ENCODE data around the gene MISP.
A peak's percentile ranks its signal among the peaks of the same experiment; 100 is the strongest.

The MISP gene

DNA sequence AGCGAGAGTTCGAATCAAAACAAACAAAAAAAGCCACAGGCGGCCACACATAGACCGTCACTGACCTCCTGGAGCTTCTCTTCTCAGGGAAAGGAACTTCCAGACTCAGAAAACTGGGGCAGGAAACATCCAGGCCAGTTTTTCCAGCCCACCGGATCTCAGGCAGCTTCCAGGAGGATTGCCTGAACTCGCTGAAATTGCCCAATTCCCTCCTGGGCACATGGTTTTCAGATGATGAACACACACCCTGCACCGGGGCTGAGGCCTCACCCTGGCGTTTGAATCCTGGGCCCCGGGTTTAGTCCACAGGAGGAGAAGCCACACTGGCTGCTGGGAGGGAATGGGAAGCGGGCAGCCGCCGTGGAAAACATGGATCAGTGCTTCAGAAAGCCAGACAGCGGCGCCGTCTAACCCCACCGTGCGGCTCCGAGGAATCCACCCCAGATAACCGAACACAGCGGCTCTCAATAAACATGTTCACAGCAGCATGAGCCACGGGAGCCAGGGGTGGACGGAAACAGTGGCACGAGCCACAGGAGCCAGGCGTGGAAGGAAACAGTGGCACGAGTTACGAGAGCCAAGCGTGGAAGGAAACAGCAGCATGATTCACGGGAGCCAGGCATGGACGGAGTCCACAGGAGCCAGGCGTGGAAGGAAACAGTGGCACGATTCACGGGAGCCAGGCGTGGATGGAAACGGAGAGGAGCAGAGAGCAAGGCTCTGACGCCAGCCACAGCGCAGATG is 28.2 kb downstream of the MISP start:
- DNase-seq = no peak

GRCh38 chr19:780935-781334 is 30.0 kb downstream of the MISP start:
- no peak for DNase-seq

- DNase-seq = no peak
Measured at GRCh38 chr19:781800-782184, 30.9 kb downstream of the MISP start.

DNA sequence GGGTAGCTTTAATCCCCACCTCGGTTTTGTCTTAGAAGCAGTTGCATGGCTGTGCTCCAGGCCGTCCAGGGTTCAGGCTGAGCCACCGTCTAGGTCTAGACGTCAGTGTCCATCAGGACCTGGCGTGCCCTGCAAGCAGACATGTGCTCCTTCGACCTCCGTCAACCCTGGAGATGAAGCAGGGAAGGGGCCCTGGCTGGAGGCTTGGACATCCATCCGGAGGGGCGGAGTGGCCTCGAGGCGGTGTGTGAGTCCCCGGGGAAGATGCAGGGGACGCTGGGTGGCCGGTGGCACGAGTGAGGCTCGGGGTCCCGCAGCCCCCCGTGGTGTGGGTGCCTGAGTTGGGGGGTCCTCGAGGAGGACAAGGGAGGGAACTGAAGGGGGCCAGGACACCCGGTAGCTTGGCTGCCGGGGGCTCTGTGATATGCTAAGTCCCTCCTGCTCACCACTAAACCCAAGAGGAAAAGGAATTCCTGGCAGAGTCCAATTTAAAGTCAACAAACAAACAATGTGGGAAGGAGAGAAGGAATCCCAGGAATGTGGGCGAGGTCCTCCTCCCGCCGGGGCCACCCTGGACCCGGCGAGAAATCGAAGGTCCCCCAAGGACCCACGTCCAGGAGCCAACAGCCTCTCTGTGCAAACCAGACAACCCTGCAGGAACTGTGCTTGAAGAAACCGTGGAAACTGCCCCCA is 31.4 kb downstream of the MISP start:
- no peak for DNase-seq

DNA sequence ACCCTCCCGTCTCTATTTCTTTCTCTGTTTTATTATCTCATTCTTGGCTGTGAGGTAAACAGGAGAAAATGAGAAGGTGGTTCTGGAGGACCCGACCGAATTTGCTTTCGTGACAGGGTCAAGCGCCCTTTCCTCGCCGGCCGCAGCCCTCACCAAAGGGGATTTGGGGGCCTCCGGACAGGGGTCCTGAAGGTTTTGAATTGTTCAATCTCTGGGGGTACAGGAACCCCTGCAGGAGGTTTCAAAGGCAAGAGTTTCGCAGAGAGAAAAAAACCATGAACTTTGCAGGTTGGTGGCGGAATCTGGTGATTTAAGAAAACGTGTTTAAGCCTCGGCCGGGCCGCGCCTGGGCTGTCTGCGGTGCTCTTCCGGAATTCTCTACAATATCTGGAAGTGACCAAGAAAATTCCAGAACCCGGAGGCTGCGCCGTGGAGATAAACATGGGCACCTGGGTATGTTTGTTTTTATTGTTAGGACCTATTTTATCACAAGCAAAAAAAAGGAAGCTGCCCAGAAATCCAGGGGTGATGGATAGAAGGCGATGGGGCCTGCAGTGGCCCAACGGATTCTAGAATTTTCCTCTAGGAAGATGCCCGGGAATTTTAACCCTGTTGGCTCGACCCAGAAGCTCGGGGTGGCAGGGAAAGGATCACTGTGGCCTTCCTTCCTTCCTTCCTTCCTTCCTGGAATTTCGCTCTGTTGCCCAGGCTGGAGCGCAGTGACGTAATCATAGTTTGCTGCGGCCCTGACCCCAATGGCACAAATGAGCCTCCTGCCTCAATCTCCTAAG is 32.2 kb downstream of the MISP start:
- no peak for DNase-seq

DNA sequence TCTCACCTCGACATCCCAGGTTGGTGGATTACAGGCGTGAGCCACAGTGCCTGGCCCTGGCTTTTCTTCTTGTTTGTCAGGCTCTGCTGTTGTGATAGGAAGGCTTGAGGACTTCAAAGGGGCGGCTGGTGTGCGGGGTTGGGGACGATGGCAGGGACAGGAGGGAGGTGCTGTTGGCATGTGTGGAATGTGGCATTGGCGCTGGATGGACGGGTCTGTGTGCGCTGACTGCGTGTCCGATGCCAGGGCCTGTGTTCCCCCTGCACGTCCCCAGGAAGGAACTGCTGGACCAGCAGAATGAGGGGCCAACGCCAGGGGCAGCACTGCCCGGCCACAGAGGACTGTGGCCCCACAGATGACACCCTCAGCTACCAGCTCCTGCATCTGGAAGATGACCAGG is 33.6 kb downstream of the MISP start:
- DNase-seq = no peak

DNA sequence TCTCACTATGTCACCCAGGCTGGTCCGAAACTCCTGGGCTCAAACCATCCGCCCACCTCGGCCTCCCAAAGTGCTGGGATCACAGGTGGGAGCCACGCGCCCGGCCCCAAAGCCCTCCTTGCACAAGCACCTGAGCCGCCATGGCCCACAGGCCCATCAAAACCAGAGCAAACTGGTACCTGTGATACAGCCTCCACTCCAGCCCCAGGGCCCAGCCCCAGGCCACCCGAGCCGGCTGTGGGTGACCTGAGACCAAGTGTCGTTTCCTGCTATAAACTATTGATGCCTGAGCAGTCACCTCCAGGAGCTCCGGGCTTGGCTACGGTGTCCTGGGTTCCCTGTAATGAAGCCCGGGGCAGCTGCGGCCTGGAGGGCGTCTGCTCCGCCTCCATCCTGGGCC is 36.6 kb downstream of the MISP start:
- no peak for DNase-seq

- DNase-seq = no peak
Measured at GRCh38 chr19:788686-788982, 37.7 kb downstream of the MISP start.

DNA sequence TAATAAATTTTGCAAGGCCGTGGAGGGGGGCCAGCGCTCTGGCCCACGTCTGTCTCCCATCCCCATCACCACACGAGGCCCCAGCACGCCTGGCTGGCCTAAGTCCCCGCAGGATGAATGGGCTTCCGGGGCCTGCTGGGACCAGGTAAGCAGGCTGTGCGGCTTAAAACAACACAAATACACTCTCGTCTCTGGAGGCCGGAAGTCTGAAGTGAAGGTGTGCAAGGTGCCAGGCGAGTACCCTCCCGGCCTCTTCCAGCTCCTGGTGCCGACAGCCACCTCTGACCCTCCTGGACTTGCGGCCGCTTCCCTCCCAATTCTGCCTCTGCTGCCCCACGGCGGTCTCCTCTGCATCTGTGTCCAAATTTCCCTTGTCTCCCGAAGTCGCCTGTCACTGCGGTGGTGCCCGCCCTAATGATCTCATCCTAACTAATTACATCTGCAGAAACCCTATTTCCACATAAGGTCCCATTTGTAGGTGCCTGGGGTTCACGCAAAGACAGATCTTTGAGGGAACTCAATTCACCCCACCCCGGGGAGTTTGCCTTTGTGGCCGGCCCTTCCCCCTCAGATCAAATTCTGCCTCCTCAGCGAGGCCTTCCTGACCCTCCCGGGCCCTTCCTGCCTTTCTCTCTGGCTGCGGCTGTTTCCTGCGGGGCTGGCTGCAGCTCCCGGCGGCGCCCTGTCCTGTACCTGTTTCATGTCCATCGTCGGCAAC is 38.2 kb downstream of the MISP start:
- no peak for DNase-seq

DNA sequence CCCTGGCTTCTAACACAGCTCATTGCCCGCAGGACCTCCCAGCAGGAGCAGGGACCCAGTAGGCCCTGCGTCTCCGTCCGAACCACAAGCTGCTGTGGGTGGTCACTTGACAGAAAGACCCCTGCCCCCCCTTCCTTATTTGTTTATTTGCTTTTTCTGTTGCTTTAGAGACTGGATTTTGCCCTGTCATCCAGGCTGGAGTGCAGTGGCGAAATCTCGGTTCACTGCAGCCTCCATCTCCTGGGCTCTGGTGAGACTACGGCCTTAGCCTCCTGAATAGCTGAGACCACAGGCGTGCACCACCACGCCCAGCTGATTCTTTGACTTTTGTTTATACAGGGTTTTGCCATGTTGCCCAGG is 38.8 kb downstream of the MISP start:
- no peak for DNase-seq

GRCh38 chr19:791007-791566 is 40.2 kb downstream of the MISP start:
- no peak for DNase-seq

DNA sequence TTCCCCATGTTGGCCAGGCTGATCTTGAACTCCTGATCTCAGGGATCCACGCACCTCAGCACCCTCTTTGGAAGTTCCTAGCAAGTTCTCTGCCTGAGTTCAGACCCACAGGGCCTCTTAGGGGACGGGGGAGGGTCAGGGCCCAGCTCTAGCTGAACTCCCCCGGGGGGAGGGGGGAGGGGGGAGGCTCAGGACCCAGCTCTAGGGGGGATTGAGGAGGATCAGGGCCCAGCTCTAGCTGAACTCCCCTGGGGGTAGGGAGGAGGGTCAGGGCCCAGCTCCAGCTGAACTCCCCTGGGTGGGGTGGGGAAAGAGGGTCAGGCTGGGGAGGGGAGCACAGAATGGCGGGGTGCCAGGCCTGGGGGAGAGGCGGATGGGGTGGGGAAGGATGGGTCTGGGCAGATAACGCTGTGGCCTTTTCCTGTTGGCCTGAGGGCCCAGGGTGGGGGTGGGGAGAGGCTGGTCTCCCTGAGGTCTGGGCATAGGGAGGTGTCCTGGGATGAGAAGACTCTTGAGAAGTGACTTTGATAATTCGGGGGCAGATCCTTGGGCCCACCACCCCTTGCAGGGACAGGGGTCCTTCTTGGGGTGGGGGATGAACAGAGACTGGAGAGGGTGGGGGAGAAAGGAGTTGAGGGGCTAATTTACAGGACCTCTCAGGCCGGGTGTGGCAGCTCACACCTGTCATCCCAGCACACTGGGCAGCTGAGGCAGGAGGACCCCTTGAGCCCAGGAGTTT is 40.8 kb downstream of the MISP start:
- no peak for DNase-seq

GRCh38 chr19:792306-792885 is 41.5 kb downstream of the MISP start:
- no peak for DNase-seq

DNA sequence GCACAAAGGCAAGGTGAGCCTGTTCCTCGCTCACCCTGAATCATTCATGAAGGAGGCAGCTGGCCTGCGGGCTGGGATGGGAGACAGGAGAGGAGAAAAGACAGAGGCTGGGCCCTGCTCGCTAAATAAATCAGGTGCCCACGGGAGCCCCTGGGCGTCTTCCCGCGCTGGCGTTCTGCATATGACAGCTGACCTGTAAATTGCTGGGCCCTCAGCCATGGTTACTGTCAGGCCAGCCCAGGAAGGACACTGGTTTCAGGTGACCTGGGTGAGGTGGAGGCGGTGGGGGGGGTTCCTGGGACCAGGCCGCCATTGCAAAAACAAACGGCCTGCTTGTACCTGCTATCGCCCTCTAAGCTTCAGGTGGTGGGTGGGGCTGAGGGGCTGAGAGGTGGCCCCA is 42.9 kb downstream of the MISP start:
- DNase-seq = no peak

GRCh38 chr19:795073-795611 is 44.2 kb downstream of the MISP start:
- no peak for DNase-seq

- no peak for DNase-seq
Measured at GRCh38 chr19:795691-796581, 45.0 kb downstream of the MISP start.

DNA sequence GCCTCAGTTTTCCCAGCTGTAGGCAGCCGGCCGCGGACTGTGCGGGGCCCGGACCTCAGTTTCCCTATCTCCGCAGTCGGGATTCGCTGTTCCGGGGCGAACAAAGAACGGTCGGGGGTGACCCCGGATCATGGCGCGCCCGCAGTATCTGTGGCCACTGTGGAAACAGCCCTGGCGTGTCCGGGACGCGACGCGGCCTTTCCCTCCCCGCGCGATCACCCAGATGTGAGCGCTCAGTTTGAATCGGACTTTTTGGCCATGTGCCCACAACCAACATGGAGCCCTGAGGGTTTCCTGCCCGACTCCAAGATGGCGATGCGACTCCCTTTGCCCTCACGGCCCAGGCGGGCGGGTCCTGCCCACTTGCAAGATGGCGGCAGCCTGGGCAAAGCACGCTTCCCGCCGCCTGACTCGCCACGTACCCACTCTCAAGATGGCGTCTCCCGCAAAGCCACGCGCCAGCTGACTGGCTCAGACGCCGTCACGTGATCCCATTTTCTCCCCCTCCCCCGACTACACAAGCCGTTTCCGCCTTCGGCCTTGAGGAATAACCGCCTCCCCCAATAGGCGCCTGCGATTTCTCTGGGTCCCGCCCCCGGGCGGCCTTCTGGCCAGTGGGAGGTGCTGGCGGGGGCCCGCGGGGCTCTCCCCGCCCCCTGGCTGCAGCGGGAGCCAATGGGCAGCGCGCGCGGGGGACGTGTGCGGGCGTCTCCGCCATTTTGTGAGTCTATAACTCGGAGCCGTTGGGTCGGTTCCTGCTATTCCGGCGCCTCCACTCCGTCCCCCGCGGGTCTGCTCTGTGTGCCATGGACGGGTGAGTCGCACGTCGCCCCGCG is 46.0 kb downstream of the MISP start, which contains the start of gene PTBP1:
PTBP1 (plus strand) TSS at position 761 of the 836 bp plus-strand sequence; CDS start at position 807, 46 bp downstream.
- peak; percentile 100 for DNase-seq

- DNase-seq = peak; percentile 93
Measured at GRCh38 chr19:797528-798414, 46.9 kb downstream of the MISP start.
